WTC11 (cell line): Measurements from ENCODE around the gene CBY1. TPM values are rescaled to one million over a fixed set of nuclear protein-coding genes. Genes with fewer than 3 reads are reported as not detected.

Experiments
- ATAC-seq: fragments of 200-7000 bp; cut with Tn5 transposase; 2 replicates; pipeline ENCODE4 v1.10.0; 2021; ENCODE audit warnings: mild to moderate bottlenecking, moderate library complexity
- CTCF ChIA-PET: fragments of 300-600 bp; sonication (Branson Sonifier 250); formaldehyde crosslinking; loops from one replicate; lab custom pipeline; 2021; ENCODE audit warnings: antibody characterized with exemption; lab: Charles Lee
- POLR2A ChIA-PET: fragments of 350-600 bp; sonication (Branson Sonifier 250); formaldehyde crosslinking; loops from one replicate; lab custom pipeline; 2021; ENCODE audit warnings: antibody characterized with exemption; lab: Charles Lee
- DNase-seq: peaks from one replicate; pipeline ENCODE4 v3.0.0; 2021; ENCODE audit warnings: low spot score
- H3K27ac Mint-ChIP-seq: 2 replicates; pipeline ENCODE4 v1.8.0; 2021; ENCODE audit warnings: mixed read lengths
- H3K27me3 Mint-ChIP-seq: 2 replicates; pipeline ENCODE4 v1.8.0; 2021; ENCODE audit warnings: low read depth, mild to moderate bottlenecking, moderate library complexity, mixed read lengths
- H3K36me3 Mint-ChIP-seq: 2 replicates; pipeline ENCODE4 v1.8.0; 2021; ENCODE audit warnings: mixed read lengths
- H3K4me1 Mint-ChIP-seq: 2 replicates; pipeline ENCODE4 v1.8.0; 2022; ENCODE audit warnings: mixed read lengths
- H3K4me3 Mint-ChIP-seq: 2 replicates; pipeline ENCODE4 v1.8.0; 2021; ENCODE audit warnings: mild to moderate bottlenecking, moderate library complexity, mixed read lengths
- H3K9me3 Mint-ChIP-seq: 2 replicates; pipeline ENCODE4 v1.8.0; 2021; ENCODE audit warnings: mixed read lengths
- ATF1 ChIP-seq: sonication (generic); formaldehyde crosslinking; IDR thresholded peaks from 2 replicates; pipeline ENCODE4 v1.8.1; 2023; ENCODE audit warnings: mild to moderate bottlenecking, moderate library complexity, missing genetic modification reagents
- ATF2 ChIP-seq: sonication (generic); formaldehyde crosslinking; IDR thresholded peaks from 2 replicates; pipeline ENCODE4 v1.8.1; 2022; ENCODE audit warnings: low read depth, missing genetic modification reagents, borderline replicate concordance
- CBFB ChIP-seq: sonication (generic); formaldehyde crosslinking; IDR thresholded peaks from 2 replicates; pipeline ENCODE4 v1.8.1; 2022; ENCODE audit warnings: mild to moderate bottlenecking, low read depth, missing genetic modification reagents
- CTCF ChIP-seq: fragments of 200-600 bp; IDR thresholded peaks from 2 replicates; pipeline ENCODE4 v1.8.0; 2022; ENCODE audit warnings: antibody characterized with exemption
- E2F5 ChIP-seq: sonication (generic); formaldehyde crosslinking; IDR thresholded peaks from 2 replicates; pipeline ENCODE4 v1.8.1; 2022; ENCODE audit warnings: mild to moderate bottlenecking, moderate library complexity, missing genetic modification reagents
- FOXJ3 ChIP-seq: sonication (generic); formaldehyde crosslinking; IDR thresholded peaks from 2 replicates; pipeline ENCODE4 v1.9.0; 2021; ENCODE audit warnings: missing genetic modification reagents, mild to moderate bottlenecking, borderline replicate concordance
- FOXP1 ChIP-seq: sonication (generic); formaldehyde crosslinking; IDR thresholded peaks from 2 replicates; pipeline ENCODE4 v1.8.0; 2022; ENCODE audit warnings: missing genetic modification reagents, mild to moderate bottlenecking, moderate library complexity, borderline replicate concordance
- FOXP4 ChIP-seq: sonication (generic); formaldehyde crosslinking; IDR thresholded peaks from 2 replicates; pipeline ENCODE4 v1.8.0; 2022; ENCODE audit warnings: mild to moderate bottlenecking, missing genetic modification reagents
- HMGXB4 ChIP-seq: sonication (generic); formaldehyde crosslinking; IDR thresholded peaks from 2 replicates; pipeline ENCODE4 v1.8.1; 2023; ENCODE audit warnings: mild to moderate bottlenecking, moderate library complexity, missing genetic modification reagents
- IRF1 ChIP-seq: sonication (generic); formaldehyde crosslinking; IDR thresholded peaks from 2 replicates; pipeline ENCODE4 v1.8.0; 2023; ENCODE audit warnings: missing genetic modification reagents
- JUN ChIP-seq: sonication (generic); formaldehyde crosslinking; IDR thresholded peaks from 2 replicates; pipeline ENCODE4 v1.8.0; 2023; ENCODE audit warnings: mild to moderate bottlenecking, missing genetic modification reagents
- KAT7 ChIP-seq: sonication (generic); formaldehyde crosslinking; IDR thresholded peaks from 2 replicates; pipeline ENCODE4 v1.8.1; 2023; ENCODE audit warnings: missing genetic modification reagents, mild to moderate bottlenecking, borderline replicate concordance
- NR3C1 ChIP-seq: sonication (generic); formaldehyde crosslinking; conservative IDR thresholded peaks from 2 replicates; pipeline ENCODE4 v1.8.1; 2023; ENCODE audit warnings: low read depth, mild to moderate bottlenecking, missing genetic modification reagents
- PRRX2 ChIP-seq: fragments of 250-450 bp; sonication (Bioruptor Pico); IDR thresholded peaks from 2 replicates; pipeline ENCODE4 v1.8.0; 2021; ENCODE audit warnings: mild to moderate bottlenecking
- RORB ChIP-seq: fragments of 250-450 bp; sonication (Bioruptor Pico); IDR thresholded peaks from 2 replicates; pipeline ENCODE4 v1.9.0; 2021; ENCODE audit warnings: mild to moderate bottlenecking
- SMAD3 ChIP-seq: sonication (generic); formaldehyde crosslinking; IDR thresholded peaks from 2 replicates; pipeline ENCODE4 v1.8.0; 2022; ENCODE audit warnings: missing genetic modification reagents, mild to moderate bottlenecking, borderline replicate concordance
- SMAD4 ChIP-seq: sonication (generic); formaldehyde crosslinking; IDR thresholded peaks from 2 replicates; pipeline ENCODE4 v1.8.0; 2022; ENCODE audit warnings: mild to moderate bottlenecking, missing genetic modification reagents
- SP1 ChIP-seq: sonication (generic); formaldehyde crosslinking; conservative IDR thresholded peaks from 2 replicates; pipeline ENCODE4 v1.8.1; 2022; ENCODE audit warnings: missing genetic modification reagents
- TEAD4 ChIP-seq: sonication (generic); formaldehyde crosslinking; IDR thresholded peaks from 2 replicates; pipeline ENCODE4 v1.8.0; 2022; ENCODE audit warnings: mild to moderate bottlenecking, missing genetic modification reagents
- USF1 ChIP-seq: sonication (generic); formaldehyde crosslinking; IDR thresholded peaks from 2 replicates; pipeline ENCODE4 v1.8.0; 2022; ENCODE audit warnings: mild to moderate bottlenecking, missing genetic modification reagents
- ZBTB43 ChIP-seq: sonication (generic); formaldehyde crosslinking; IDR thresholded peaks from 2 replicates; pipeline ENCODE4 v1.8.1; 2023; ENCODE audit warnings: mild to moderate bottlenecking, missing genetic modification reagents
- ZNF121 ChIP-seq: sonication (generic); formaldehyde crosslinking; IDR thresholded peaks from 2 replicates; pipeline ENCODE4 v1.8.0; 2023; ENCODE audit warnings: missing genetic modification reagents
- ZNF232 ChIP-seq: sonication (generic); formaldehyde crosslinking; IDR thresholded peaks from 2 replicates; pipeline ENCODE4 v1.8.0; 2022; ENCODE audit warnings: mild to moderate bottlenecking, missing genetic modification reagents
- ZNF263 ChIP-seq: sonication (generic); formaldehyde crosslinking; IDR thresholded peaks from 2 replicates; pipeline ENCODE4 v1.8.1; 2022; ENCODE audit warnings: low read depth, mild to moderate bottlenecking, moderate library complexity, missing genetic modification reagents
- ZNF423 ChIP-seq: fragments of 250-450 bp; sonication (Bioruptor Pico); IDR thresholded peaks from 2 replicates; pipeline ENCODE4 v2.1.2; 2022; ENCODE audit warnings: mild to moderate bottlenecking, moderate library complexity
- ZNF671 ChIP-seq: fragments of 250-450 bp; sonication (Bioruptor Pico); IDR thresholded peaks from 2 replicates; pipeline ENCODE4 v1.8.0; 2021; ENCODE audit warnings: mild to moderate bottlenecking
- total RNA-seq: library from RNA; stranded (reverse); gene quantifications from 3 replicates; pipeline ENCODE4 v1.2.3, GENCODE V29; 2021

CBY1 gene
- total RNA-seq, 1 experiment from 2014 or later = 26.5 TPM

GRCh38 chr22:38612217-38613006, 44.0 kb upstream of the CBY1 start:
- ChIA-PET POLR2A (no interaction called here), CTCF (no interaction called here)
- Mint-ChIP-seq H3K9me3 (peaks cover 4% of the 10 kb centered on the region; the same call in 1 of the 2 replicates), H3K4me1 (peaks cover 5% of the 10 kb centered on the region), H3K27ac (no peak overlapping the region), H3K36me3 (peaks cover 11% of the 10 kb centered on the region), H3K4me3 (no peak overlapping the region), H3K27me3 (no peaks in the 10 kb centered on the region)
- TF ChIP-seq SMAD3 (no peak), ZNF232 (CRISPR knock-in tag) (no peak), FOXP4 (CRISPR knock-in tag) (no peak), RORB (CRISPR knock-in tag) (no peak), TEAD4 (CRISPR knock-in tag) (no peak), SP1 (no peak), USF1 (CRISPR knock-in tag) (no peak), PRRX2 (CRISPR knock-in tag) (no peak), SMAD4 (no peak), ZNF423 (CRISPR knock-in tag) (no peak)
- ATAC-seq = no peak
- no peak for DNase-seq

GRCh38 chr22:38613588-38613987, 42.9 kb upstream of the CBY1 start:
- Mint-ChIP-seq H3K27ac (no peak overlapping the region), H3K27me3 (no peaks in the 10 kb centered on the region), H3K4me3 (no peak overlapping the region), H3K36me3 (peaks cover 23% of the 10 kb centered on the region), H3K4me1 (peaks cover 5% of the 10 kb centered on the region), H3K9me3 (peaks cover 15% of the 10 kb centered on the region)
- no peak for DNase-seq
- CTCF ChIA-PET = no interaction called here
- ATAC-seq = no peak
- POLR2A ChIA-PET = no interaction called here
- no peak for TF ChIP-seq ZBTB43 (CRISPR knock-in tag)
- TF ChIP-seq HMGXB4 (CRISPR knock-in tag) = no peak
- TF ChIP-seq FOXJ3 = no peak
- no peak for TF ChIP-seq ZNF671 (CRISPR knock-in tag)
- TF ChIP-seq FOXP1 (CRISPR knock-in tag) = no peak
- no peak for TF ChIP-seq ZNF263 (CRISPR knock-in tag)
- TF ChIP-seq CBFB (CRISPR knock-in tag) = no peak
- TF ChIP-seq ATF2 (CRISPR knock-in tag) = no peak
- no peak for TF ChIP-seq IRF1 (CRISPR knock-in tag)
- TF ChIP-seq CTCF = no peak
- no peak for TF ChIP-seq JUN
- no peak for TF ChIP-seq SMAD4
- no peak for TF ChIP-seq NR3C1
- TF ChIP-seq ZNF121 (CRISPR knock-in tag) = no peak
- no peak for TF ChIP-seq E2F5
- TF ChIP-seq TEAD4 (CRISPR knock-in tag) = no peak
- TF ChIP-seq KAT7 = no peak
- TF ChIP-seq ATF1 (CRISPR knock-in tag) = no peak
